ENCODE measurements around the gene HJURP.

- TF ChIP-seq CREB5 (CRISPR knock-in tag; IDR thresholded peaks at IDR 0.05; ENCODE audit: low read depth) (no peak), RARB (CRISPR knock-in tag; IDR thresholded peaks at IDR 0.05) (no peak), ZNF8 (CRISPR knock-in tag; IDR thresholded peaks at IDR 0.05) (no peak), ZFP3 (CRISPR knock-in tag; IDR thresholded peaks at IDR 0.05) (no peak), ZFP30 (CRISPR knock-in tag; IDR thresholded peaks at IDR 0.05) (no peak), ZNF565 (CRISPR knock-in tag; conservative IDR thresholded peaks at IDR 0.05; ENCODE audit: low read depth) (no peak), CSDC2 (CRISPR knock-in tag; IDR thresholded peaks at IDR 0.05) (no peak)
Observed at GRCh38 chr2:233817361-233817911, 36.9 kb downstream of the HJURP start.

Data from SK-N-SH treated with all-trans-retinoic acid at 6 μM for 48 hours (cell line).